ENCODE measurements around the gene POU2AF1.

The POU2AF1 gene, protein sequence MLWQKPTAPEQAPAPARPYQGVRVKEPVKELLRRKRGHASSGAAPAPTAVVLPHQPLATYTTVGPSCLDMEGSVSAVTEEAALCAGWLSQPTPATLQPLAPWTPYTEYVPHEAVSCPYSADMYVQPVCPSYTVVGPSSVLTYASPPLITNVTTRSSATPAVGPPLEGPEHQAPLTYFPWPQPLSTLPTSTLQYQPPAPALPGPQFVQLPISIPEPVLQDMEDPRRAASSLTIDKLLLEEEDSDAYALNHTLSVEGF

DNA sequence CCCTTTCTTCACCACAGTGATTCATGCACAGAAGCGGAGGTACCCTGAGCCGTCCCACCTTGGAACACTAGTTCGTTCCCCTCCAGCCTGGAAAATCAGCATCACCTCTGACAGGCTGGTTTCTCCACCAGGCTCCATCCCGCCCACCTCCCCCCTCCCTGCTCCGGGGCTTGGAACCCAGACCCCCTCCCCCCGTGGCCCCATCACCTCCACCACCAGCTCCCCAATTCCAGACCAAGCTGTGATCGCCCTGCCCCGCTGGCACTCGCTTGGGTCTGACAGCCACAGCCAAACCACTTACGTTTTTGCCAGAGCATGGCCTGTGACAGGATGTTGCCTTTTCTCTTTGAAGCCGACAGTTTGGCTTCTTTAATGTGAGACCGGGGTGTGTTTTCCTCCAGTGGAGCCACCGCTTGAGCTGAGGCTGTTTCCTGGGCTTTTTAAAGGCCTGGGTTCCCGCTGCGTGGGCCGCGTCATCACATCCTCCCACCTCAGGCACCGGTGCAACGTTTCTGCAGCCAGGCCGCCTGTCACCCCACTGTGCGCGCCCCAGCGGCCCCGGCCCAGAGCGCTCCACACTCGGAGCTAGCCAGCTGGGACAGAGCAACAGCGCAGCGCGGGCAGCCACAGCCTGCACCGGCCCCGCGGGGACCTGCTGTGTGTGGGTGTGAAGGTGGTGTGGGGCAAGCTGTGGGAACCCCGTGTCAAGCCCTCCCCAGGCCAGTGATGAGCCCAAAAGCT lies at the start of gene POU2AF1:
Gene POU2AF1, minus strand, starts transcription at position 415 of the 741 bp plus-strand sequence. Its CDS starts 98 bp downstream, at position 317.
- peak; percentile 47 for DNase-seq (ENCODE audit: low read depth)

DNA sequence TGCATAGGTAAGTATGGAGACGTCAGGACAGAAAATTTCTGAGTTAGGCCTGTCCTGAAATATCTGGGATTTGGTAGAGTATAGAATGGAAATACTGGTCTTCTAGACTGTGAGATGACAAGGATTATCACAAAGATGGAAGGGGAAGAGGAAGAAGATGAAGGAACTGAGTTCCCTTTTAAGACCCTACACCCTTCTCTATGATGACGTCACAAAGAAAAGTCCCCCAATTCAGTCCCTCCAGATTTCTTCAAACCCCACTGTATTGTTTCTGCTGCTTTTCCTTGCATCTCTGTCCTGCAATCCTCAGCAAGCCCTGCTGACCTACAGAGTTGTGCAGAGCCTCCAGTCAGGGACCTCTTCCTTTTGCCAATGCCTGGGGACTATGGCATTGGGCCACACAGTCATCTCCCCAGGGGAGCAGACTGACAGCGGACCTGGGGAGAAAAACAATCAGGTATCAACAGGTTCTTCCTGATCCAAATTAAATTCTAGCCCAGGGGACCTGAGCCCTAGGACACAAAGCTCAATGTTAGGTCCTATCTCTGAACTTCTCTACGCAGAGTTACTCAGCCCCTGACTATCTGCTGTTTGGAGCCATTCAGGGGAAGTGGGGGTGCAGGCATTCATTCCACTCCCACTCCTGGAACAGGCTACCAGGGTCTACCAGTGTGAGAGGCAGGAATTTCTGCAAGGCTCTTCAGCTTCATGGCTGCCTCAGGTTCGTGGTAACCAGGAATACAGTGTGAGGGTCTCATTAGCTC lies 49.2 kb upstream of the POU2AF1 start:
- DNase-seq (ENCODE audit: low read depth) = no peak

DNA sequence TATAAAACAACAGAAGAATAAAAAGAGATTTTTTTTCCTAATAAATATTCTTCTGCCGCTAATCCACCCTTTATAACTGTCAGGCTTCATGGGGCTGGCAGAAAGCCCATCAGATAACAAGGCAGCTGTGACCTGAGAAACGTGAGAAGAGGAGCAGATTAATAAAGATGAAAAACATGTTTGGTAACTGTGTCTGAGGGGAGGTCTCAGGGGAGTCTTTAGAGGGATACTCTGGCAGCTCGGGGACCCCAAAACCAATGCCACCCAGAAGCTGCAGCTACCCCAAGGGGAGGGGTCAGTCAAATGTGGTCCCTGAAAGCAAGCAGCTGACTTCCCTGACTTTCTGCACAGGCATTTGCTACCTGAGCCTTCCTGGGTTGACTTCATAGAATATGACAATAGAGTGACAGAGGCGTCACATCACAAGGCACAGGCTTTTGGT lies 48.4 kb upstream of the POU2AF1 start:
- no peak for DNase-seq (ENCODE audit: low read depth)

DNA sequence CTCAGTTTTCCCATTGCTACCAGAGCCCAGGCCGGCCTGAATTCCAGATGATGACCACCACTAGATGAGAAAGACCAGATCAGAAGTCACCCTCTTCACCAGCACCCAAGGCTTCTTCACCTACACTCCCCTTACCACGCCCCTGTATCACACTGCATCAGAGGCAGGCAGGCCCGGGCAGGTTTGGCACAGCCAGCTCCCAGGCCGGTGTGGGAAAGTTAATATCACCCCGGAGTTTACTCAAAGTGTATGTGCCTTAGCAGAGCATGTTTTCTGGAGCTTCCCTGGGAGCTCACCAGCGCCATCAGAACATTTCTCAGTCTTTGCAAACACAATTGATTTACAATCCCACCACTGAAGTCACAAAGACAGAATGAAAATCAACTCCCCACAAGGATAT lies 47.5 kb upstream of the POU2AF1 start:
- no peak for DNase-seq (ENCODE audit: low read depth)

DNA sequence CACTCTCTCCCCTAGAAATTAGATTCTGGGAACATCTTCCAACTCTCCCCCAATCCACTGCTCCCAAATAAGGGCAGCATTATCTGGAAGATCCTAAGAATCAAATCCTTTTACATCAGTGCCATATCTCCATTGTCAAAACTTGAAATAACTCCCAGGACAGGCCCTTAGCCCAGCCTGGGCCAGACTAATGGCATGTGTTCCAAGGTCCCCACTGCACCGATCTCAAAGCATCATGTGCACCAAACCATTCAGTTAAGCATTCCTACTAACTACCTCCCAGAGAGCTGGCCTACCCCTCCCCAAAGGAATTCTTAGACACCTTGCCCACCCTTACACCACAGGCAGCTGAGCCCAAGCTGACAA lies 44.2 kb upstream of the POU2AF1 start:
- no peak for DNase-seq (ENCODE audit: low read depth)

DNA sequence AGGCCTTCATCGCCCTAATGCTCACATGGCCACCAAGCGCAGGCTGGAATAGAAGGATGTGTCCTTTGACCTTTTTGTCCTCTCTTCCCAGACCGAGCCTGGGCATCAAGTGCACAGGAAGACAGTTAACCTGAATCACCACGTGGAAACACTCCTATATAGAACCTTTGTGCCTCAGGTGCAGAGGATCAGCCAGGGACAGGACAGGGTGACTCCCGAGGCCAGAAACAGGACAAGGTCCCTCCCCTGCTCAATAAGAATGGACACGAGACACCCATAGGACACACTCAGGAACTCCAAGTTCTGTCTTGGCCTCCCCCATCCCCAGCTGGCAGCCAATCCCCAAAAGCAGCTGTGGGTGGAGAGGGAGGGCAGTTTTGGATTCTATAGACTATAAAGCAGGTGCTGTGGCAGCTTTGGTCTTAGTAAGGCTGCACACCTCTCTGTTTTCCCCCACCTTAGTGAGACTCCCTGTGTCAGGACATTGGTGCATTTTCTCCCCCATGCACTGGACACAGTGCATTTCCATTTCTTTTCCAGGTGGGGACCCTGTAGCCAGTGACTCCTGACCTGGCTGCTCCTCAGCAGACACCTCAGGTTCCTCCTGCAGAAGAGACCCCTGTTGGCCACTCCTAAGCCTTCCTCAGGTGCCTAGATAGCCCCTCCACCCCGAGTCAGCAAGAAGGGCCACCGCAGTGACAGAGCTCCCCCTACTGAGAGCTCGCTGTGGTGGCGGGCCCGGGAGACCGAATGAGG lies 43.6 kb upstream of the POU2AF1 start:
- DNase-seq (ENCODE audit: low read depth) = no peak

DNA sequence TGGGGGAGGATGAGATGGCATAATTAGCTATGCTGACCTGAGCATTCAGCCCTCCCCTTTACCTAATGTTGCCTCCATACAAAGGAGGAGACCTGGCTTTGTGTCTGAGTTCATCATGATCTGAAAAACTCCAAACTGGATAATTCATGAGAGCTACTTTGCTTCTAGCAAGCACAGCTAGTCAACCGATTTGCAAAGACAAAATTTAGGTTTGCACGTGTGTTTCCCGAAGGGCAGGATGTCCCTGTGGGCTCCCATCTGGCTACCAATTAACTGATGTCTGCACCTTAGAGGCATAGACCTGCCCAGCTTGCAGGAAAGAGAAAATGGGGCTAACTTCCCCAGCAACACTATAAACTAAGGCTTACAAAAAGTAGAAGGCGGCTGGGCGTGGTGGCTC lies 42.2 kb upstream of the POU2AF1 start:
- DNase-seq (ENCODE audit: low read depth) = no peak

DNA sequence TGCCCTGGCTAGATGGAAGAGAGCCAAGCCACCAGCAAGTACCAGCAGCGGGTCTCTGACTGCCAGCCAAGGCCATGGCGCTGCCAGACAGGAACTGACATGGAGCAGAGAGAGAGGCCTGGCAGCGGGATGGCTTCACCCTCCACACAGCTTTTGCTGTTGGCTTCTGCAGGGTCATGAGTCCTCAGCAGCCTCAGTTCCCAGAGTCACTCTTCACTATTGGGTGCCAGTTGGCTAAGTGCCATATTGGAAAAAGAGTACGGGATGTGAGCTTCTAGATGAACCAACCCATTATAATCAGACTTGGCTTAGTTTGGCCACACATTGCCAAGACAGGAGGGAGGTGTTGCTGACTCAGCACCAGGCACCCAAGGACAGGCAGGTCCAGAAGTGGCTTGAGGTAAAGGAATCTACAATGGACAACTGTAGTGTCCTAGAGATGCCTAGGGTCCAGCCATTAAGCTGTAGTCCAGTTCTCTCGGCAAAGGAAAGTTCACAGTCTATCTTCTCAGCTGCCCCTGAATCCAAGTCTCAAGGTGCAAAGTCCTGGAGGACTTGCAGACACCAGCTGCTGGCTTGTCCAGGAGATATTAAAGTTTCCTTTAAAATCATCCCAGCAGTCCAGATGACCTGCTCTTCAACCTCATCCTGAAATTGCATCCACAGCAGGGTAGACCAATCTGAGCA lies 40.7 kb upstream of the POU2AF1 start:
- DNase-seq (ENCODE audit: low read depth) = no peak

DNA sequence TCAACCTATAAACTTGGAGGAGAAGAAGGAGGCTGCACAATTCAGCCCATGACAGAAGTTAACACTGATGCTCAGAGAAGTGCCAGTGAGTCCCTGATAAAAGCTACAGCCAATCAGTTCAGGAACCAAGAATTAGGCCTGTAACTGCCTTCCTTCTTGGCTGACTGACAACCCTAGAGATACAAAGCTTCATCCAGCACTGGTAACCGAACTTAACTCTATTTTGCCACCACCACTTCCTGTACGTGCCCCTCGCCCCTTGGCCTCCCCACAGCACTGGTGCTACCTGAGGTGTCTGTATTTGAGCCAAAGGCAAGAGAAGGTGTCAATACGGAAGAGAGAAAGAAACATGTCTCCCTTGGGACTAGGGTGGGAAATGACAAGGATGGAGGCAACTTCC lies 40.1 kb upstream of the POU2AF1 start:
- DNase-seq (ENCODE audit: low read depth) = no peak

DNA sequence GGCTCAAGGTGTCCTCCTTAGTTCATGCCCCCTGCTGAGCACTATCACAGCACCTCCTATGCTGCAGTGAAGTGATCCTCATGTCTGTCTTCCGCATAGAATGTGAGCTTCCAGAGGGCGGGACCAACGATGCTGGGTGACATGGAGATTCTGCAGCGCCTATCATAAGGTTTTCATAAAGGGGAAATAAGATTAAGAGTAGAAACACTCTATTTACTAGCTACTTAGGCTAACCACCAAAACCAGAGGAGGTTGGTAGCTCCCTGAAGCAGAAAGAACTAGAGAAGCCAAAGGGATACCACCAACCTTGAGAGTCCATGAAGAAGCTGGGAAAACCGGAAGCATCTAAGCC lies 39.3 kb upstream of the POU2AF1 start:
- no peak for DNase-seq (ENCODE audit: low read depth)

DNA sequence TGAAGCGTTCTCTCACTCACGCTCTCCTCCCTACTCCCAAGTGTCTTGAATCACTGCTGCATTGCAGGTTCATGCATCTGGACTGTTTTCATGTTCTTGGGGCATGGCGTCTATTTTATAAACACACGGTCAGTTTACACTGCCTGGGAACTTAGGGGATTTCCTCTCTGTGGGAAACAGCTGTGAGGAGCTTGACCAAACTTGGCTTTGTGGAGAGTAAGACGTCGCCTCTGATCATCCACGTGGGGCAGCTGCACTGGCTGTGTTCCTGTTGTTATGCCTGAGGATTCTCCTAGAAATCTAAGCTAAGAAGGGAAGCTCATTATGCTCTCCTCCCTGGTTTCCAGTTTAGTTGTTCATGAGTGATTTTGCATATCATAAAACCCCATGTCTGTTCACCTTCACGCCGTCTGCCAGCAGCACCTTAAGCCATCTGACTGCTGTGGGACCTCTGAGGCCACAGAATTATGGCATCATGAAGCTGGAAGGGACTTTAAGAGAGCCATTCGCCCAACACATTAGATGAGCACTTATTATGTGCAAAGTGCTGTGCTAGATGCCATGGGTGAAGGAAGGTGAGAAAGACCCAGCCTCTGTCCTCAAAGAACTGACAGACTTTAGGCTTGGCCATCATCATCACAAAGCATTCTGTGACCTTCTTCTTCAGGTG lies 38.8 kb upstream of the POU2AF1 start:
- DNase-seq (ENCODE audit: low read depth) = no peak

DNA sequence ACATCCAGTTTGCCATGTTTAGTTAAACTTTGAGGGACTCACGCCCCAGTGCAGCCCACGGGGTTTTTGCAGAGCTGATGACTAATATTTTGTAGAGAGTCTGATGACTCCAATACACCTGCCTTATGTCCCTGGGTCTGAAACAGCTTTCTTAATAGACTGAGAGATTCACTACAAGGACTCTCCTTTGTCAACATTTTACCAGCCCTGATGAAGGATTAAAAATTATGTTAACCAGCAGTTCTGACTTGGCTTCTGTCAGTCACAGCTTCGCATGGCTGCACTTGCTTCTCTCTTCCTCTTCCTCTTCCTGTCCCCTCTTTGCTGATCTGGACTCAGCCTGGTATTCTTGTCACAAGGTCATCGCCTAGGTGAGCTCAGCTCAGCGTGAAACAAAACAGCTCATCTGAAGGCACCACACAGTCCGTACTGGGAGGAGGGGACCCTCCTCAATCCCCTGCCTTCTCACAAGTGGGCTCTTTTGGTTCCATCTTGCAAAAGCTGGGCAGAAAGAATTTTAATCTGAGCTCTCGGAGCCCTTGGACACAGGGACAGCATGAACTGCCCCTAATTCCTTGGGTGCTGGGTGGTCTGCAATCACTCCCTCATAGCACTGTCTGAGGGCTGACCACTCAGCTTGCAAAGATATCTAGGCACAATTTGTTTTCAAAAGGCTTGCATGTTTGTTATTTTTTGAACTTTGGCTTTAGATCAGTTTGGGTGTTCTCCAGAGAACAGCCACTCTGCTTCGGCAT lies 38.1 kb upstream of the POU2AF1 start:
- no peak for DNase-seq (ENCODE audit: low read depth)

DNA sequence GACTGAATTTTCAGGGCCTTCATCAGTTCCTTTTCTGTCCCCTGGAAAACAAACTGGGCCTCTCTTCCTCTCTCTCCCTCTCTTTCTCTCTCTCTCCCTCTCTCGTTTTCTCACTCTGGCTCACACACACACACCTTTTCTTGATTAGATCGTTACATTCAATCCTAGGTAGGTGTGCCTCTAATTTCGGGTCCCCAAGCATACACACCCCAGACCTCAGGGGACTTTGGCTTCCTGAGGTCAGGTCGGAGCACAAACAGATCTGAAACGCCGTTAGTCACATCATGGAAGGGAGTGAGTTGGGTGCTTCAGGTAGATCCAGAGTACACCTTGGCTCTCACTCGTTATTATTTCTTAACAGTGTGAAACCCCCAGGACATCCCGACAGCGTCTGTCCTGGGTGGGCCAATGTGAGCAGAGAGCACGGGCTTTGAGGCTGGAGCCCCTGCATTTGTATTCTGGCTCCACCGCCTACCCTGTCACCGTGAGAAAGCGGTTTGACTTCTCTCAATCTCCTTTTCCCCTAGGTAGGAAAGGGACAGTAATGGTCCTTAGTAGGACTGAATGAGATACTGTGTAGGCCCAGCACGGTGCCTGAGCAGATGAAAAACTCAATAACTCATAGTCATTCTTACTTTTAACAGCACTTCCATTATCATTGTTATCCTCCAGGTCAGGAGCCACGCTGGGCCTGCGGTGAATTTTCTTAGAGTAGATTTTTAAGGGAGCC lies 37.3 kb upstream of the POU2AF1 start:
- no peak for DNase-seq (ENCODE audit: low read depth)

DNA sequence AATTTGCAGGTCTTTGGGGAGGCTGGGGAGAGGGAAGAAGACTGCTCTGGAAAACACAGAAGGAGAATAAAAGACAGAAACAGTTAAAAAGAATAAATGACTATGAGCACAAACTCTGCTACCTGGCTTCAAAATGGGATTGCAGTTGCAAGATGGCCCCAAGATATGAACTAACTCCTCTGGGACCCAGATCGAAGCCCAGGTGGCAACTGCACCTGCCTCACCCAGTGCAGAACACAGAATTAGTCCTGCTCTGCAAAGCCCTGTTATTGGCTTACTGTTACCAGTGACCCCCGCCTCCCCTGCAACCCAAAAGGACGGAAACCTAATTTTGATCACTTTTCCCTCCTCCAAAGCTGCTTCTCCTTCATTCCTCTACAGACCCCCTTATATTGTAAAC lies 35.9 kb upstream of the POU2AF1 start:
- no peak for DNase-seq (ENCODE audit: low read depth)

DNA sequence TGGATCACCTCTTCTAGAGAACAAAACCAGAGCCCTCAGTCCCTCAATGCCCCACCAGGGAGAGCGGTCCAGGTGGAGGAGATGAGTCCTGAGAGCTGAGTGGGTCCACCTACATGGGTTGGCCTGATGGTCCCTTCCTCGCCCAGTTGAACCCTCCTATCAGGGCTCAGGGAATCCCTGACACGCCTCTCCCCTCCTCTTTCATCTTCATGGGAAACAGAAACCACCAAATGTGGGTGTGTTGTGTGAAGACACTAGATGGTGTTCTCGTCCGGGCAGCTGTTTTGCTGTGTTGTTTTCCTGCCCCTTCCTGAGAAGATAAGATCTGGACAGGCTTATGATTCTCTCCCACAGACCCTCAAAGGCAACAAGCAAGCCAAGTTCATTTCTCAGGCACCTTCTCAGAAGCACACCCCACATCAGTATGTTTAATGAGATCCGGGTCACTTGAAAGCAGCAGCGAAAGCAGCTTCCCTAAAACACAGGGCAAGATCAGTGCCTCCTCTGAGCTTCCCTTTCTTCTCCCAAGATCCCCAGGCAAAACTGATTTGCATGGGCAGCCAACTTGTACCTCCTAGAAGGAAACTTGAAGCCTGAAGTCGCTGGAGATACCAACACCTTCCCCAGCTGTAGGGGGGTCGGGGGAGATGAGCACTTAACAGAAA lies 35.3 kb upstream of the POU2AF1 start:
- no peak for DNase-seq (ENCODE audit: low read depth)

DNA sequence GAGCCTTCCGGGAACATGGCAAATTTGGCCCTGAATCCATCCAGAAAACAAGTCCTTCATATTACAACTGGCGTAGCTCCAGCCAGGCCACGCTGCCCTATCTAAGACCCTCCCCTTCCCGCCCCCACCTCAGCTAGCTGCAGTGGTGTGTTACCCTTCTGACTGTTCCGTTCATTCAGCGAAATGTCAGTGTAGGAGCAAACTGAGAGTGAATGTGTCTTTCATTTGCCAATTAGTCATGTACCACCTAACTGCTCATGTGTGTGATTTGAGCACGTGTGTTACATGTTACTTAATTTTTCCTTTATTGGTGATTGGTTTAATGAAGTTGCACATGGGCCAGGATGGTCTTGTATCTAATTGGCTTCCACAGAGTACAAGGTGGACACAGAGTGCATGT lies 34.8 kb upstream of the POU2AF1 start:
- DNase-seq (ENCODE audit: low read depth) = no peak

DNA sequence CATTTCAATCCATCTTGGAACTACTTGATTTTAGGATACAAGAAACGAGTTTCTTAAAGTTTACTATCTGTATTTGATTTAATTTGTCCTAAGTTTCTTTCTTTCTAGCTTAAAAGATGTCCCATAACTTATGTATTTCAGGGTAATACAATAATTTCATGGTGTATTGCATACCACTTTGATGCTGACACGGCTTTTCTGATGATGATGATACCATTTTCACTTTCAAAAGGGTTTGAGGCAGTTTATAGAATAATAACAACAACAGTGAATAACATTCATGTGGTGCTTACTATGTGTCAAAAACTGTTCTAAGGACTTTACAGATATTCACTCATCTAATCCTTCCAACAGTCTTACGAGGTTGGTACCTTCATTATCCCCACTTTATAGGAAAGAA lies 33.2 kb upstream of the POU2AF1 start:
- DNase-seq (ENCODE audit: low read depth) = no peak

DNA sequence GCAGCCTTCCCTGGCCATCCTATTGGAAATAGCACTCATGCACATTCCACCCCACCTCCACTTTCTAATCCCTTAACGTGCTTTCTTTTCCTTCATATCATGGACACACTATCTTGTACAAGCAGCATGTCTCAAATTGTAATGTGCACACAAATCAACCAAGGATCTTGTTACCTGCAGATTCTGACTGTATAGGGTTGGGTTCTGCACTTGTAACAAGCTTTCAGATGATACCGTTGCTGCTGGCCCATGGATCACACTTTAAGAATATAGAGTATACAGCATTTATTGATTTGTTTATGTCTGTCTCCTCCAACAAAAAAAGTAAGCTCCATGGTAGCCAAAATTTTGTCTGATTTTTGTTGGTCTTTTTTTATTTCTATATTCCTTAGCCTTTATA lies 32.4 kb upstream of the POU2AF1 start:
- DNase-seq (ENCODE audit: low read depth) = no peak

DNA sequence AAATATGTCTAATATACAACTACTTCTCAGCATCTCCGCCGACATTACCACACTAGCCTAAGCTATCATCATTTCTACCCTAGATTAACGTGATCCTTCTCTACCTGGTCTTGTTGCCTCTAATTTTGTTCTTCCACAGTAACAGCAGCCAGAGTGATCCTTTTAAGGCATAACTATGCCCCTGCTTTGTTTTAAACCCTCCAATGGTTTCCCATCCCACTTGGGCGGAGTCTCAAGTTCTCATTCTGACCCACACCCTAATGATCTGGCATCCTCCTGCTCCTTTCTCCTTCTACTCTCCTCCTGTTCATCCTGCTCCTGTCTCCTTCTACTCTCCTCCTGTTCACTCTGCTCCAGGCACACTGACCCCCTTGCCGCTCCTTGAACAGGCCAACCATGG lies 31.9 kb upstream of the POU2AF1 start:
- DNase-seq (ENCODE audit: low read depth) = no peak

Measured in stimulated activated CD8-positive, alpha-beta memory T cell treated with anti-CD3 and anti-CD28 coated beads, Interleukin-12 subunit alpha, Interleukin-12 subunit beta, amount 100 ng/mL, for 1 hour (primary cell).